Central memory CD8-positive, alpha-beta T cell (primary cell): Measurements from ENCODE around the gene C9orf43.
A peak's percentile ranks its signal among the peaks of the same experiment; 100 is the strongest.
"Not testable (repeated sequence)": the region's sequence is repeated elsewhere in the genome, so short reads cannot be mapped to it uniquely, and the experiment has no call there.

Experiments
- ATAC-seq: fragments of 150-1000 bp; cut with Tn5 transposase; replicated peaks from 2 replicates; pipeline ENCODE4 v1.10.0; 2022; ENCODE audit warnings: mild to moderate bottlenecking, moderate FRiP score, moderate number of reproducible peaks; ENCODE audit not compliant: poor library complexity, severe bottlenecking; ENCODE audit errors: extremely low read depth
- DNase-seq, 2 donors: peaks; one replicate each; pipeline ENCODE4 v3.0.0; 2021; ENCODE audit warnings: low spot score in 2 of 2
- H3K27ac Mint-ChIP-seq: one replicate; pipeline ENCODE4 v1.8.0; 2022; ENCODE audit warnings: low read depth, mild to moderate bottlenecking, moderate library complexity, mixed read lengths
- H3K27me3 Mint-ChIP-seq: one replicate; pipeline ENCODE4 v1.8.0; 2022; ENCODE audit warnings: mixed read lengths
- H3K36me3 Mint-ChIP-seq: one replicate; pipeline ENCODE4 v1.8.0; 2022; ENCODE audit warnings: mild to moderate bottlenecking, moderate library complexity, mixed read lengths; ENCODE audit not compliant: insufficient read depth
- H3K4me1 Mint-ChIP-seq: one replicate; pipeline ENCODE4 v1.8.0; 2022; ENCODE audit warnings: mixed read lengths
- H3K4me3 Mint-ChIP-seq: one replicate; pipeline ENCODE4 v1.8.0; 2022; ENCODE audit warnings: mild to moderate bottlenecking, moderate library complexity, mixed read lengths
- H3K9me3 Mint-ChIP-seq: one replicate; pipeline ENCODE4 v1.8.0; 2022; ENCODE audit warnings: mixed read lengths

The C9orf43 gene

GRCh38 chr9:113373676-113374392, 36.7 kb upstream of the C9orf43 start:
- H3K9me3 Mint-ChIP-seq: no peaks in the 10 kb centered on the region
- H3K27ac Mint-ChIP-seq: no peak overlapping the region
- H3K4me3 Mint-ChIP-seq: no peak overlapping the region
- DNase-seq (no peak), ATAC-seq (no peak)
- H3K27me3 Mint-ChIP-seq: no peaks in the 10 kb centered on the region
- peaks cover 12% of the 10 kb centered on the region for H3K4me1 Mint-ChIP-seq
- H3K36me3 Mint-ChIP-seq: peaks cover 13% of the 10 kb centered on the region

- peaks cover 12% of the 10 kb centered on the region for H3K4me1 Mint-ChIP-seq
- DNase-seq (no peak), ATAC-seq (no peak)
- no peaks in the 10 kb centered on the region for H3K9me3 Mint-ChIP-seq
- no peaks in the 10 kb centered on the region for H3K27me3 Mint-ChIP-seq
- peaks cover 13% of the 10 kb centered on the region for H3K36me3 Mint-ChIP-seq
- H3K4me3 Mint-ChIP-seq: peak overlapping the region; percentile 81
- no peak overlapping the region for H3K27ac Mint-ChIP-seq
Measured at GRCh38 chr9:113375057-113376023, 35.2 kb upstream of the C9orf43 start.

GRCh38 chr9:113376634-113377567, 33.6 kb upstream of the C9orf43 start, which contains the start of gene HDHD3:
HDHD3 (minus strand) TSS chr9:113376986; CDS start chr9:113374354, 2,632 bp downstream.
- Mint-ChIP-seq H3K36me3 (peaks cover 13% of the 10 kb centered on the region), H3K9me3 (no peaks in the 10 kb centered on the region)

GRCh38 chr9:113379094-113379828, 31.3 kb upstream of the C9orf43 start:
- not testable (repeated sequence) for ATAC-seq, DNase-seq, H3K27me3 Mint-ChIP-seq, H3K4me3 Mint-ChIP-seq, H3K9me3 Mint-ChIP-seq, H3K36me3 Mint-ChIP-seq, H3K27ac Mint-ChIP-seq
- peaks cover 12% of the 10 kb centered on the region for H3K4me1 Mint-ChIP-seq

More at GRCh38 chr9:113376634-113377567, 33.6 kb upstream of the C9orf43 start, which contains the start of gene HDHD3:
- peak within 1 kb of the TSS; percentile 81 for H3K4me3 Mint-ChIP-seq
- ATAC-seq (peak; percentile 84), DNase-seq (peak; percentile 58 to 66)
- H3K27ac Mint-ChIP-seq: peak within 1 kb of the TSS; percentile 55
- H3K27me3 Mint-ChIP-seq: no peaks in the 10 kb centered on the region
- peaks cover 12% of the 10 kb centered on the region for H3K4me1 Mint-ChIP-seq

GRCh38 chr9:113379829-113380210, 30.7 kb upstream of the C9orf43 start:
- ATAC-seq, H3K9me3 Mint-ChIP-seq, H3K27me3 Mint-ChIP-seq, H3K27ac Mint-ChIP-seq, DNase-seq, H3K4me3 Mint-ChIP-seq: not testable (repeated sequence)
- H3K4me1 Mint-ChIP-seq: peaks cover 10% of the 10 kb centered on the region
- H3K36me3 Mint-ChIP-seq: peaks cover 12% of the 10 kb centered on the region

GRCh38 chr9:113380869-113381378, 29.6 kb upstream of the C9orf43 start:
- H3K27me3 Mint-ChIP-seq: no peaks in the 10 kb centered on the region
- H3K27ac Mint-ChIP-seq: no peak overlapping the region
- no peak for ATAC-seq
- no peak overlapping the region for H3K4me3 Mint-ChIP-seq
- no peak for DNase-seq
- H3K9me3 Mint-ChIP-seq: no peaks in the 10 kb centered on the region
- no peaks in the 10 kb centered on the region for H3K4me1 Mint-ChIP-seq
- H3K36me3 Mint-ChIP-seq: peaks cover 6% of the 10 kb centered on the region

- not testable (repeated sequence) for H3K27me3 Mint-ChIP-seq, H3K4me3 Mint-ChIP-seq, H3K27ac Mint-ChIP-seq, H3K9me3 Mint-ChIP-seq, ATAC-seq, H3K4me1 Mint-ChIP-seq, DNase-seq, H3K36me3 Mint-ChIP-seq
Measured at GRCh38 chr9:113381441-113381840, 29.1 kb upstream of the C9orf43 start.

GRCh38 chr9:113381909-113382411, 28.6 kb upstream of the C9orf43 start:
- H3K36me3 Mint-ChIP-seq: peaks cover 3% of the 10 kb centered on the region
- no peak overlapping the region for H3K27ac Mint-ChIP-seq
- no peaks in the 10 kb centered on the region for H3K4me1 Mint-ChIP-seq
- H3K9me3 Mint-ChIP-seq: no peaks in the 10 kb centered on the region
- H3K4me3 Mint-ChIP-seq: no peak overlapping the region
- no peak for DNase-seq
- no peaks in the 10 kb centered on the region for H3K27me3 Mint-ChIP-seq
- no peak for ATAC-seq

- Mint-ChIP-seq H3K27me3 (no peaks in the 10 kb centered on the region), H3K27ac (no peak overlapping the region), H3K9me3 (no peaks in the 10 kb centered on the region), H3K4me1 (no peaks in the 10 kb centered on the region), H3K36me3 (peaks cover 7% of the 10 kb centered on the region), H3K4me3 (no peak overlapping the region)
- ATAC-seq (no peak), DNase-seq (no peak)
Measured at GRCh38 chr9:113386571-113387393, 23.8 kb upstream of the C9orf43 start.

- Mint-ChIP-seq H3K36me3 (peaks cover 7% of the 10 kb centered on the region), H3K4me1 (no peaks in the 10 kb centered on the region), H3K4me3 (no peak overlapping the region), H3K27me3 (no peaks in the 10 kb centered on the region), H3K9me3 (no peaks in the 10 kb centered on the region), H3K27ac (no peak overlapping the region)
- ATAC-seq (no peak), DNase-seq (no peak)
Measured at GRCh38 chr9:113387560-113388230, 22.9 kb upstream of the C9orf43 start.
